GM23248 (cell line): ENCODE data around the gene BCKDK. TPM values are rescaled to one million over a fixed set of nuclear protein-coding genes. Genes with fewer than 3 reads are reported as not detected.

Source experiments
- DNase-seq: peaks from one replicate; pipeline ENCODE4 v3.0.0-alpha.2; 2015
- H2AFZ ChIP-seq: fragments of 200-600 bp; sonication (generic); 2 replicates; pipeline ENCODE4 v1.6.1; 2016; ENCODE audit warnings: antibody characterized with exemption
- H3F3A ChIP-seq: fragments of 200-600 bp; sonication (generic); 2 replicates; pipeline ENCODE4 v1.6.1; 2016; ENCODE audit warnings: mild to moderate bottlenecking, antibody characterized with exemption, mixed run types; ENCODE audit not compliant: insufficient read depth
- H3K27ac ChIP-seq: fragments of 200-600 bp; sonication (generic); 2 replicates; pipeline ENCODE4 v1.5.1; 2016; ENCODE audit warnings: mild to moderate bottlenecking
- H3K27me3 ChIP-seq: fragments of 200-600 bp; sonication (generic); replicated peaks from 2 replicates; pipeline ENCODE4 v1.6.1; 2016; ENCODE audit warnings: mild to moderate bottlenecking; ENCODE audit not compliant: insufficient read depth
- H3K36me3 ChIP-seq: fragments of 200-600 bp; sonication (generic); 2 replicates; pipeline ENCODE4 v1.6.1; 2016; ENCODE audit warnings: low read depth, mild to moderate bottlenecking
- H3K4me1 ChIP-seq: fragments of 200-600 bp; sonication (generic); 2 replicates; pipeline ENCODE4 v1.6.1; 2016; ENCODE audit warnings: mild to moderate bottlenecking; ENCODE audit not compliant: insufficient read depth
- H3K4me2 ChIP-seq: fragments of 200-600 bp; sonication (generic); one replicate; pipeline ENCODE4 v1.6.1; 2016; ENCODE audit warnings: mild to moderate bottlenecking; ENCODE audit not compliant: unreplicated experiment
- H3K4me3 ChIP-seq: fragments of 200-600 bp; sonication (generic); 2 replicates; pipeline ENCODE4 v1.5.1; 2016; ENCODE audit warnings: mild to moderate bottlenecking
- H3K79me2 ChIP-seq: fragments of 200-600 bp; sonication (generic); 2 replicates; pipeline ENCODE4 v1.6.1; 2016; ENCODE audit warnings: mild to moderate bottlenecking; ENCODE audit not compliant: insufficient read depth
- H3K9ac ChIP-seq: fragments of 200-600 bp; sonication (generic); 2 replicates; pipeline ENCODE4 v1.6.1; 2016; ENCODE audit warnings: mild to moderate bottlenecking
- H3K9me2 ChIP-seq: fragments of 200-600 bp; sonication (generic); 2 replicates; pipeline ENCODE4 v1.6.1; 2016; ENCODE audit warnings: mixed run types, mild to moderate bottlenecking, moderate library complexity; ENCODE audit not compliant: insufficient read depth
- H3K9me3 ChIP-seq: fragments of 200-600 bp; sonication (generic); one replicate; pipeline ENCODE4 v1.6.1; 2017; ENCODE audit warnings: low read depth
- H4K20me1 ChIP-seq: fragments of 200-600 bp; sonication (generic); 2 replicates; pipeline ENCODE4 v1.6.0; 2016; ENCODE audit not compliant: insufficient read depth
- EZH2 ChIP-seq: fragments of 200-600 bp; sonication (generic); IDR thresholded peaks from 2 replicates; pipeline ENCODE4 v1.6.1; 2018; ENCODE audit warnings: antibody characterized with exemption, mild to moderate bottlenecking; ENCODE audit not compliant: insufficient read depth, poor library complexity, severe bottlenecking
- EZH2phosphoT487 ChIP-seq: fragments of 200-600 bp; sonication (generic); IDR thresholded peaks from 2 replicates; pipeline ENCODE4 v1.6.1; 2018; ENCODE audit warnings: antibody characterized with exemption, moderate library complexity, mild to moderate bottlenecking, low read depth; ENCODE audit not compliant: insufficient read depth
- WGBS, 2 experiments: methylation state at CpG; one replicate each; pipeline ENCODE4 v1.1.6; 2015 to 2017; ENCODE audit warnings: low lambda C conversion rate in 2 of 2, low coverage in 1 of 2; ENCODE audit errors: missing lambda C conversion rate in 2 of 2; 5-methylcytosine and 5-hydroxymethylcytosine counted together
- in situ Hi-C: fragments of 300-500 bp; cut with MboI; formaldehyde crosslinking; loops from 2 replicates; pipeline ENCODE4 v1.15.0; 2020
- polyA plus RNA-seq: library from polyadenylated mRNA; unstranded; fragments of >200 nt; fragmentation: Nextera tagmentation; extraction: Ambion mirVana; gene quantifications from 2 replicates; pipeline ENCODE4 v1.2.1, GENCODE V29; 2016
- total RNA-seq: library from RNA; depleted of rRNA; stranded (reverse); fragments of >200 nt; shearing (Covaris generic); gene quantifications from 2 replicates; pipeline ENCODE4 v1.2.3, GENCODE V29; 2014

Gene BCKDK
- total and polyA plus RNA-seq, 2 experiments from 2014 or later: 71.4 to 108 TPM

- Histone ChIP-seq H3K4me2 (no peak overlapping the region), H3K9me3 (no peaks in the 10 kb centered on the region), H3K27ac (no peak overlapping the region), H3K36me3 (0 out of 2 replicates have a peak, but pooled peaks cover 5% of the 10 kb centered on the region), H3K27me3 (no peaks in the 10 kb centered on the region), H3K4me3 (no peak overlapping the region), H2AFZ (no peak overlapping the region), H3K9ac (no peak overlapping the region), H4K20me1 (no peaks in the 10 kb centered on the region), H3K4me1 (no peaks in the 10 kb centered on the region), H3F3A (no peaks in the 10 kb centered on the region), H3K79me2 (peaks cover 54% of the 10 kb centered on the region), H3K9me2 (no peaks in the 10 kb centered on the region)
- DNase-seq: no peak
- in situ Hi-C loops: no loop called here
- TF ChIP-seq EZH2phosphoT487 (no peak), EZH2 (no peak)
- WGBS, 2 experiments: 94 to 95% methylated on average over 15 to 16 of the region's 16 CpGs
These were observed 23.4 kb upstream of the BCKDK start for GRCh38 chr16:31084584-31085302.

- Histone ChIP-seq H3K4me2 (no peak overlapping the region), H2AFZ (no peak overlapping the region), H3K9me2 (no peaks in the 10 kb centered on the region), H3K4me3 (no peak overlapping the region), H3K27ac (no peak overlapping the region), H4K20me1 (no peaks in the 10 kb centered on the region), H3K36me3 (0 out of 2 replicates have a peak, but pooled peaks cover 5% of the 10 kb centered on the region), H3K79me2 (peaks cover 54% of the 10 kb centered on the region), H3K9ac (no peak overlapping the region), H3F3A (no peaks in the 10 kb centered on the region), H3K4me1 (peaks cover 3% of the 10 kb centered on the region), H3K27me3 (no peaks in the 10 kb centered on the region), H3K9me3 (no peaks in the 10 kb centered on the region)
- WGBS, 2 experiments: 61 to 66% methylated on average over 8 of the region's 8 CpGs
- no peak for DNase-seq
- no peak for TF ChIP-seq EZH2
- no peak for TF ChIP-seq EZH2phosphoT487
- in situ Hi-C loops: no loop called here
These were observed 22.8 kb upstream of the BCKDK start for GRCh38 chr16:31085411-31085810.

- no peaks in the 10 kb centered on the region for H3K27me3 ChIP-seq
- no peak for DNase-seq
- H3K9me2 ChIP-seq: no peaks in the 10 kb centered on the region
- peaks cover 54% of the 10 kb centered on the region for H3K79me2 ChIP-seq
- no peak overlapping the region for H3K9ac ChIP-seq
- no peaks in the 10 kb centered on the region for H4K20me1 ChIP-seq
- peaks cover 4% of the 10 kb centered on the region for H3F3A ChIP-seq
- peaks cover 10% of the 10 kb centered on the region for H3K4me1 ChIP-seq
- no peak overlapping the region for H3K27ac ChIP-seq
- no peaks in the 10 kb centered on the region for H3K9me3 ChIP-seq
- in situ Hi-C loops: no loop called here
- 92% methylated on average over 18 of the region's 18 CpGs for WGBS, 2 experiments
- no peak overlapping the region for H2AFZ ChIP-seq
- TF ChIP-seq EZH2phosphoT487 (no peak), EZH2 (no peak)
- H3K36me3 ChIP-seq: peaks cover 6% of the 10 kb centered on the region; the same call in 1 of the 2 replicates
- H3K4me3 ChIP-seq: no peak overlapping the region
- no peak overlapping the region for H3K4me2 ChIP-seq
These were observed 22.1 kb upstream of the BCKDK start for GRCh38 chr16:31085873-31086628.

- Histone ChIP-seq H3K4me2 (no peak overlapping the region), H3K79me2 (peaks cover 59% of the 10 kb centered on the region), H2AFZ (no peak overlapping the region), H3K9me3 (no peaks in the 10 kb centered on the region), H3K4me3 (no peak overlapping the region), H3K9ac (no peak overlapping the region), H3K4me1 (peaks cover 15% of the 10 kb centered on the region), H3K36me3 (peaks cover 11% of the 10 kb centered on the region; the same call in 1 of the 2 replicates), H4K20me1 (no peaks in the 10 kb centered on the region), H3K27me3 (no peaks in the 10 kb centered on the region), H3K27ac (no peak overlapping the region), H3K9me2 (no peaks in the 10 kb centered on the region), H3F3A (peaks cover 9% of the 10 kb centered on the region)
- in situ Hi-C loops: no loop called here
- WGBS, 2 experiments: 76 to 90% methylated on average over 4 to 6 of the region's 6 CpGs
- TF ChIP-seq EZH2 (no peak), EZH2phosphoT487 (no peak)
- DNase-seq: no peak
These were observed 21.6 kb upstream of the BCKDK start for GRCh38 chr16:31086629-31086906.
